ENCODE data around the gene DHRS7C. TPM values are rescaled to one million over a fixed set of nuclear protein-coding genes. Genes with fewer than 3 reads are reported as not detected.

The DHRS7C gene
- total RNA-seq, 1 donor from 2014 or later = not detected

DNA sequence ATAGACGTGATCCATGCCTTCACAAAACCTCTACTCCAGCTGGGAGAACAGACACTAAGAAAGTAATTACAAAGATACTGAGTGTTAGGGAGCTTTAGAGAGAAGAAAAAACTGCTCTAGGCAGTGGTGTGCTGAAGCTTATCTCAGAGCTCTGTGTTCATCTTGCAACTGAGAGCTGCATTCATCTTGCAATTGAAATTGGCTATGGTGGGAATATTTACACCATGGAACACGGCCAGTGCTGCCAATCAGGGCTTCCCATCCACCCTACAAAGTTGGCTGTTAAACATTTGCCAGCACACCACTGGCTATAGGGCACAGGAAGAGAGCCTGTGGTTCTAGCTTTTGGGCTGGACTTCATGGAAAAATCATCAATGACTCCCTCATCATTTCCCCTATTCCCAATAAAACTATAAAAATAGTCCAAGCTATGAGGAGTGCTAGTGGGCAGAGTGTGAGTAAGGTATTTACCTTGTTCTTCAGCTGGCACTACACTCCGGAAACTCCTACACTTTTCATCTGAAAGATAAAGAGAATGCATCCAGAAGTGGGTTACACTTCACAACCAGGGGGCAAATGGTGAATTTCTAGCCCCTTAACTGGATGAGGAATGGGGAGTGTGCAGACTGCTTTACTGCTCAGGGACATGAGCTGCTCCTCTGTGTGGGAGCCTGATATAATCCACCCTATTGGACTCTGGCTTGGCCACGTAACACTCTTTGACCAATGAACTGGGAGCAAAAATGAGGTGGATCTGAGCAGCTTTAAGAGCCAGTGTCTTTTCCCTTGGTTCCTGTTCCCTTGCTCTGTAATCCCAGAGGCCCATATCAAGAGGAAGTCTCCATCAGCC lies 18.9 kb upstream of the DHRS7C start:
- H3K9me3 ChIP-seq (ENCODE audit: insufficient read depth, low read depth, low read length) = no peaks in the 10 kb centered on the region
- Mint-ChIP-seq H3K4me1 (ENCODE audit: low read depth, unreplicated experiment) (peaks cover 5% of the 10 kb centered on the region), H3K36me3 (ENCODE audit: low read depth, unreplicated experiment) (no peaks in the 10 kb centered on the region), H3K27me3 (ENCODE audit: low read depth, unreplicated experiment) (peaks cover 5% of the 10 kb centered on the region), H3K27ac (ENCODE audit: unreplicated experiment) (no peak overlapping the region), H3K4me3 (ENCODE audit: unreplicated experiment) (no peak overlapping the region), H3K9me3 (ENCODE audit: unreplicated experiment) (no peaks in the 10 kb centered on the region)
- no peak overlapping the region for H3K4me3 ChIP-seq (ENCODE audit: insufficient read depth, low read depth, low read length)
- TF ChIP-seq, protein P1, sequence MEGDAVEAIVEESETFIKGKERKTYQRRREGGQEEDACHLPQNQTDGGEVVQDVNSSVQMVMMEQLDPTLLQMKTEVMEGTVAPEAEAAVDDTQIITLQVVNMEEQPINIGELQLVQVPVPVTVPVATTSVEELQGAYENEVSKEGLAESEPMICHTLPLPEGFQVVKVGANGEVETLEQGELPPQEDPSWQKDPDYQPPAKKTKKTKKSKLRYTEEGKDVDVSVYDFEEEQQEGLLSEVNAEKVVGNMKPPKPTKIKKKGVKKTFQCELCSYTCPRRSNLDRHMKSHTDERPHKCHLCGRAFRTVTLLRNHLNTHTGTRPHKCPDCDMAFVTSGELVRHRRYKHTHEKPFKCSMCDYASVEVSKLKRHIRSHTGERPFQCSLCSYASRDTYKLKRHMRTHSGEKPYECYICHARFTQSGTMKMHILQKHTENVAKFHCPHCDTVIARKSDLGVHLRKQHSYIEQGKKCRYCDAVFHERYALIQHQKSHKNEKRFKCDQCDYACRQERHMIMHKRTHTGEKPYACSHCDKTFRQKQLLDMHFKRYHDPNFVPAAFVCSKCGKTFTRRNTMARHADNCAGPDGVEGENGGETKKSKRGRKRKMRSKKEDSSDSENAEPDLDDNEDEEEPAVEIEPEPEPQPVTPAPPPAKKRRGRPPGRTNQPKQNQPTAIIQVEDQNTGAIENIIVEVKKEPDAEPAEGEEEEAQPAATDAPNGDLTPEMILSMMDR (IDR thresholded peaks at IDR 0.05; ENCODE audit: insufficient read depth, low read depth, low read length) = no peak
- H3K4me1 ChIP-seq (ENCODE audit: insufficient read depth, low read length) = no peaks in the 10 kb centered on the region
- H2AFZ ChIP-seq (ENCODE audit: low read depth, low read length) = no peak overlapping the region
- DNase-seq (ENCODE audit: low read depth) (no peak), FAIRE-seq (no peak)
- no peak overlapping the region for H3K27ac ChIP-seq (ENCODE audit: low read depth, low read length)
- H3K4me2 ChIP-seq (ENCODE audit: low read length) = no peak overlapping the region
- H3K36me3 ChIP-seq (ENCODE audit: insufficient read depth, low read length) = no peaks in the 10 kb centered on the region
- H3K9ac ChIP-seq (ENCODE audit: low read length) = no peak overlapping the region
- H4K20me1 ChIP-seq (ENCODE audit: insufficient read depth, low read length) = no peaks in the 10 kb centered on the region
- H3K27me3 ChIP-seq (ENCODE audit: insufficient read depth, low read length) = no peaks in the 10 kb centered on the region
- no peaks in the 10 kb centered on the region for H3K79me2 ChIP-seq (ENCODE audit: insufficient read depth, low read length)

DNA sequence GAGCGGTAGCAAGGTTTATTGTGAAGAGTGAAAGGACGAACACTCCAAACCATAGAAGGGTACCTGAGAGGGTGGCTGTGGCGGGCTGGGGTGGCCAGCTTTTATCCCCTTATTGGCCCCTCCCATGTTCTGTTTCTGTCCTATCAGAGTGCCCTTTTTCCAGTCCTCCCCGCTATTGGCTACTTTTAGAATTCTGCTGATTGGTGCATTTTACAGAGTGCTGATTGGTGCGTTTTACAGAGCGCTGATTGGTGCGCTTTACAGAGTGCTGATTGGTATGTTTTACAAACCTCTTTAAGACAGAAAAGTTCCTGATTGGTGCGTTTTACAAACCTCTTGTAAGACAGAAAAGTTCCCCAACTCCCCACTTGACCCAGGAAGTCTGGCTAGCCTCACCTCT lies 18.0 kb upstream of the DHRS7C start:
- H3K36me3 Mint-ChIP-seq (ENCODE audit: low read depth, unreplicated experiment) = no peaks in the 10 kb centered on the region
- H3K4me3 Mint-ChIP-seq (ENCODE audit: unreplicated experiment) = no peak overlapping the region
- H3K27ac Mint-ChIP-seq (ENCODE audit: unreplicated experiment) = no peak overlapping the region
- Histone ChIP-seq H3K9ac (ENCODE audit: low read length) (no peak overlapping the region), H3K4me2 (ENCODE audit: low read length) (no peak overlapping the region), H3K27me3 (ENCODE audit: insufficient read depth, low read length) (no peaks in the 10 kb centered on the region), H4K20me1 (ENCODE audit: insufficient read depth, low read length) (no peaks in the 10 kb centered on the region), H3K79me2 (ENCODE audit: insufficient read depth, low read length) (no peaks in the 10 kb centered on the region), H3K36me3 (ENCODE audit: insufficient read depth, low read length) (no peaks in the 10 kb centered on the region), H3K27ac (ENCODE audit: low read depth, low read length) (no peak overlapping the region), H3K9me3 (ENCODE audit: insufficient read depth, low read depth, low read length) (no peaks in the 10 kb centered on the region), H2AFZ (ENCODE audit: low read depth, low read length) (no peak overlapping the region), H3K4me1 (ENCODE audit: insufficient read depth, low read length) (no peaks in the 10 kb centered on the region), H3K4me3 (ENCODE audit: insufficient read depth, low read depth, low read length) (no peak overlapping the region)
- H3K4me1 Mint-ChIP-seq (ENCODE audit: low read depth, unreplicated experiment) = peaks cover 5% of the 10 kb centered on the region
- DNase-seq (ENCODE audit: low read depth) (no peak), FAIRE-seq (no peak)
- no peak for TF ChIP-seq EZH2 (IDR thresholded peaks at IDR 0.05; ENCODE audit: insufficient read depth, low read length)
- TF ChIP-seq, protein P1 (IDR thresholded peaks at IDR 0.05; ENCODE audit: insufficient read depth, low read depth, low read length) = no peak
- no peaks in the 10 kb centered on the region for H3K9me3 Mint-ChIP-seq (ENCODE audit: unreplicated experiment)
- H3K27me3 Mint-ChIP-seq (ENCODE audit: low read depth, unreplicated experiment) = peaks cover 2% of the 10 kb centered on the region

DNA sequence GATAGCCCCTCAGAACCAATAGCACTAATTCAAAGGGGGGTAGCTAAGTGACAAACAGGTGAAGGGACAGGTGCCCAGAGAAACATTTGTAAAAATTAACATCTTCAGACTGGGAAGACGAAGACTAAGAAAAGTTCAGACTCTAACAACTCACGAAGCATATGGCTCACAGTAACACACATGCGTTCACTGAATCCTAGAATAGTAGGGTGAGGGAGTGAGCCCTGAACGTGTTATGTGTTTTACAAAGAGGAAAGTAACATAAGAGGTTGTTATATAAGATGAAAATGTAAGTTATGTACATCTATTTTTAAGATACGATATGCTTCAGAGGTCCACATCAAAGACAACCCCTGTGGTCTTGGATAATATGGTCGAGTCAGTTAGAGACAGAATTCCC lies 15.3 kb upstream of the DHRS7C start:
- no peaks in the 10 kb centered on the region for H4K20me1 ChIP-seq (ENCODE audit: insufficient read depth, low read length)
- no peak overlapping the region for H2AFZ ChIP-seq (ENCODE audit: low read depth, low read length)
- no peaks in the 10 kb centered on the region for H3K79me2 ChIP-seq (ENCODE audit: insufficient read depth, low read length)
- no peak overlapping the region for H3K27ac ChIP-seq (ENCODE audit: low read depth, low read length)
- TF ChIP-seq, protein P1 (IDR thresholded peaks at IDR 0.05; ENCODE audit: insufficient read depth, low read depth, low read length) = no peak
- TF ChIP-seq EZH2 (IDR thresholded peaks at IDR 0.05; ENCODE audit: insufficient read depth, low read length) = no peak
- no peak overlapping the region for H3K27ac Mint-ChIP-seq (ENCODE audit: unreplicated experiment)
- H3K4me3 ChIP-seq (ENCODE audit: insufficient read depth, low read depth, low read length) = no peak overlapping the region
- H3K9ac ChIP-seq (ENCODE audit: low read length) = no peak overlapping the region
- H3K4me1 Mint-ChIP-seq (ENCODE audit: low read depth, unreplicated experiment) = peaks cover 5% of the 10 kb centered on the region
- peaks cover 2% of the 10 kb centered on the region for H3K27me3 Mint-ChIP-seq (ENCODE audit: low read depth, unreplicated experiment)
- DNase-seq (ENCODE audit: low read depth) = no peak
- no peaks in the 10 kb centered on the region for H3K4me1 ChIP-seq (ENCODE audit: insufficient read depth, low read length)
- no peaks in the 10 kb centered on the region for H3K9me3 ChIP-seq (ENCODE audit: insufficient read depth, low read depth, low read length)
- no peaks in the 10 kb centered on the region for H3K36me3 Mint-ChIP-seq (ENCODE audit: low read depth, unreplicated experiment)
- no peaks in the 10 kb centered on the region for H3K9me3 Mint-ChIP-seq (ENCODE audit: unreplicated experiment)
- no peaks in the 10 kb centered on the region for H3K27me3 ChIP-seq (ENCODE audit: insufficient read depth, low read length)
- no peaks in the 10 kb centered on the region for H3K36me3 ChIP-seq (ENCODE audit: insufficient read depth, low read length)
- H3K4me3 Mint-ChIP-seq (ENCODE audit: unreplicated experiment) = no peak overlapping the region
- H3K4me2 ChIP-seq (ENCODE audit: low read length) = no peak overlapping the region
- no peak for FAIRE-seq

All from astrocyte (in vitro differentiated cells and primary cell).